Upper lobe of right lung (tissue), 1 donor: ENCODE measurements around the gene SVEP1. TPM values are rescaled to one million over a fixed set of nuclear protein-coding genes. Genes with fewer than 3 reads are reported as not detected.
A peak's percentile ranks its signal among the peaks of the same experiment; 100 is the strongest.

Experiments used
- ATAC-seq: fragments of 200-7000 bp; cut with Tn5 transposase; one replicate; pipeline ENCODE4 v1.9.1; 2020; ENCODE audit warnings: mild to moderate bottlenecking, moderate library complexity
- DNase-seq: peaks from one replicate; pipeline ENCODE4 v3.0.0-alpha.2; 2020
- H3K27ac ChIP-seq: fragments of 200-600 bp; one replicate; pipeline ENCODE4 v1.8.0; 2022
- H3K27me3 ChIP-seq: fragments of 200-600 bp; one replicate; pipeline ENCODE4 v1.8.0; 2022; ENCODE audit warnings: mild to moderate bottlenecking
- H3K36me3 ChIP-seq: fragments of 200-600 bp; one replicate; pipeline ENCODE4 v1.8.0; 2022
- H3K4me1 ChIP-seq: fragments of 200-600 bp; one replicate; pipeline ENCODE4 v1.8.0; 2022
- H3K4me3 ChIP-seq: fragments of 200-600 bp; one replicate; pipeline ENCODE4 v1.8.0; 2022; ENCODE audit warnings: mild to moderate bottlenecking
- H3K9me3 ChIP-seq: fragments of 200-600 bp; one replicate; pipeline ENCODE4 v1.8.0; 2022
- CTCF ChIP-seq: fragments of 200-600 bp; IDR thresholded peaks from one replicate; pipeline ENCODE4 v1.8.0; 2022; ENCODE audit warnings: antibody characterized with exemption
- intact Hi-C: fragments of 100-400 bp; cut with DNase I; formaldehyde crosslinking; loops from one replicate; pipeline ENCODE4 v1.11.0; 2022
- total RNA-seq: library from RNA; stranded (reverse); fragmentation: NEBNext Ultra II Directional; extraction: Animal tissue kit (Norgen Biotek cat#: 25700); gene quantifications from one replicate; pipeline ENCODE4 v1.2.1, GENCODE V29; 2021
- donor health status: DM: no; HTN: yes; CAD: no; lungs with severe emphysema.

Gene SVEP1
- total RNA-seq, 1 donor from 2014 or later: 88.1 TPM

DNA sequence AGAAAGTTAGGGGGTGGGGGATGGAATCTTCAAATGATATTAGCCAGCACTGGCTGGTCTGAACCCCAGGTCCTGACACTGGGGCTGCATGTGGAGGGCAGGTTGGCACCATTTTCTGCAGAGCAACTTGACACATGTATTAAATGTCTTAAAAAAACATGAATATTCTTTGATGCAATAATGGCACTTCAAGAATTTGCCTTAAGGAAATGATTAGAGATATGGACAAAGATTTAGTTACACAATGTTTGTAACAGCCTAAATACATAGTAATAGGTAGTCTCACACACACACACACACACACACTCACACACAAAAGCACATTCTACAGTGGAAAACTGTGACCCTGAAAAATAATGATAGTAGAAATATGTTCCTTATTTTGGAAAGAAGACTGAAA, 3.6 kb downstream of the SVEP1 start:
- Histone ChIP-seq H3K9me3 (no peaks in the 10 kb centered on the region), H3K27ac (no peak overlapping the region), H3K27me3 (peaks cover 26% of the 10 kb centered on the region), H3K36me3 (no peaks in the 10 kb centered on the region), H3K4me1 (no peaks in the 10 kb centered on the region), H3K4me3 (peak overlapping the region; percentile 57)
- no peak for TF ChIP-seq CTCF
- DNase-seq (no peak), ATAC-seq (no peak)
- intact Hi-C loops: no loop called here

DNA sequence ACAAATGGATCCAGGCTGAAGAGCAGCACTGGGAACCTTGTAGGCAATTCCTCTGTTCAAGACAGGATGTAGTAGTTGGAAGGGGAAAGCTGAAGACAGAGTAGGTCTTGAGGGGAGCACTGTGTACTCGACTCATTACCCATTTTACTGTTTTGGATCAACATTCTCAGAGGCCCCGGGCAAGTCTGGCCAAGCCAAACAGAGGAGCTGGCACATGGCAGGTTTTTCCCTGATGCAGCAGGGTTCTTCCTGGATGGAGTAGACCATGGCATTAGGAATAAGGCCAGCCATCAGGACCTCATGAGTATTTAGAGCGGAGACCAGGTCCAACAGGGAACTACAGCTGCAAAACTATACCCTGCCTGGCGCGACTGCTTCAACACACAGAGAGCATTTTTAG, 4.4 kb downstream of the SVEP1 start:
- Histone ChIP-seq H3K27me3 (peaks cover 26% of the 10 kb centered on the region), H3K4me1 (no peaks in the 10 kb centered on the region), H3K9me3 (no peaks in the 10 kb centered on the region), H3K36me3 (no peaks in the 10 kb centered on the region), H3K4me3 (peak overlapping the region; percentile 57), H3K27ac (no peak overlapping the region)
- no peak for TF ChIP-seq CTCF
- intact Hi-C loops: no loop called here
- DNase-seq (no peak), ATAC-seq (no peak)

DNA sequence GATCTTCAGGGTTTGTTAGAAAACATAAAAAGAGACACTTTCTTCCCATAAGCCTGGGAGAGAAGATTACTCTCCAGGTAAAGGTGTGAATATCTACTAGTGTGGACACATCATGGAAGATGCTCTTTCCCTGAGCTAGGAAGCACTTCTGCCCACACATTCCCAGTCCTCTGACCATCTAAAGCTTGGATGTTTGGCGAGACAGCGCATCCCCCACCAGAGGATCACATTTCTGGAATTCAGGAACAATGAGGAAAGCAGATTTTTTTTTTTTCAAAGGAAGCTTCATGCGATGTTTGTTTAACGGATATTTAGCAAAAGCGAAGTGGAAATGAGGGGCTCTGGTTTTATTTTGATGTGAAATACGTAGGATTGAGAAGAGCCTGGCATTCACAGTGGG, 6.2 kb downstream of the SVEP1 start:
- no peaks in the 10 kb centered on the region for H3K36me3 ChIP-seq
- intact Hi-C loops: no loop called here
- ATAC-seq (no peak), DNase-seq (no peak)
- no peak for TF ChIP-seq CTCF
- H3K27ac ChIP-seq: no peak overlapping the region
- no peaks in the 10 kb centered on the region for H3K9me3 ChIP-seq
- H3K4me3 ChIP-seq: no peak overlapping the region
- H3K4me1 ChIP-seq: no peaks in the 10 kb centered on the region
- H3K27me3 ChIP-seq: peaks cover 14% of the 10 kb centered on the region

- no peak for DNase-seq
- H3K4me1 ChIP-seq: no peaks in the 10 kb centered on the region
Measured at GRCh38 chr9:110571801-110572483, 7.6 kb downstream of the SVEP1 start.

GRCh38 chr9:110566156-110566555, 13.4 kb downstream of the SVEP1 start:
- TF ChIP-seq CTCF: no peak
- Histone ChIP-seq H3K27me3 (no peaks in the 10 kb centered on the region), H3K9me3 (no peaks in the 10 kb centered on the region), H3K4me3 (no peak overlapping the region), H3K36me3 (no peaks in the 10 kb centered on the region), H3K4me1 (no peaks in the 10 kb centered on the region), H3K27ac (no peak overlapping the region)
- intact Hi-C loops: no loop called here
- DNase-seq: no peak
- no peak for ATAC-seq

More at GRCh38 chr9:110571801-110572483, 7.6 kb downstream of the SVEP1 start:
- peaks cover 3% of the 10 kb centered on the region for H3K27me3 ChIP-seq
- no peaks in the 10 kb centered on the region for H3K9me3 ChIP-seq
- no peak overlapping the region for H3K27ac ChIP-seq
- TF ChIP-seq CTCF: no peak
- H3K4me3 ChIP-seq: no peak overlapping the region
- no peak for ATAC-seq
- no peaks in the 10 kb centered on the region for H3K36me3 ChIP-seq
- intact Hi-C loops: no loop called here

- TF ChIP-seq CTCF: no peak
- Histone ChIP-seq H3K36me3 (no peaks in the 10 kb centered on the region), H3K4me1 (no peaks in the 10 kb centered on the region), H3K9me3 (no peaks in the 10 kb centered on the region), H3K4me3 (no peak overlapping the region), H3K27ac (no peak overlapping the region), H3K27me3 (no peaks in the 10 kb centered on the region)
- DNase-seq: no peak
- intact Hi-C loops: no loop called here
- no peak for ATAC-seq
Measured at GRCh38 chr9:110561826-110562225, 17.7 kb downstream of the SVEP1 start.
